ENCODE data around the gene IDI1. TPM values are rescaled to one million over a fixed set of nuclear protein-coding genes. Genes with fewer than 3 reads are reported as not detected.
"Not testable (repeated sequence)": the region's sequence is repeated elsewhere in the genome, so short reads cannot be mapped to it uniquely, and the experiment has no call there.

The IDI1 gene
- total RNA-seq, 2 donors from 2014 or later: 30.9 to 36.8 TPM

DNA sequence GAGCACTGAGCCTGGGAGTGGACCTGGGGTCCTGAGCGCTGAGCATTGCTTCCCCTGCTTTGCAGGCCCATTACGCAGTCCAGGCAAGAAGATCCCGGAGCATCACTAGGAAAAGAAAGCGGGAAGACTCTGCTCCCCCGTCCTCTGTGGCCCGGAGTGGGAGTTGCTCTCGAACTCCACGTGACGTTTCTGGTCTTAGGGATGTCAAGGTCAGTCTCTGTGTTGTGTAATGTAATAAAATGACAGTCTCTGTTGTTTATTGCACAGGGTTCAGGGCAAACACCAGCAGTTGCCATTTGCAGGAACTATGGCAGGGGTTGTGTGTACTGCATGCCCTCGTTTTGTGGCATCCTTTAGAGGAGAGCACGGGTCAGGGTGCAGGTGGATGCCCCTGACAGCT, 33.2 kb downstream of the IDI1 start:
- TF ChIP-seq POLR2AphosphoS5 (IDR thresholded peaks at IDR 0.05) (no peak), POLR2A (IDR thresholded peaks at IDR 0.05) (no peak)
- TF ChIP-seq, protein P1, sequence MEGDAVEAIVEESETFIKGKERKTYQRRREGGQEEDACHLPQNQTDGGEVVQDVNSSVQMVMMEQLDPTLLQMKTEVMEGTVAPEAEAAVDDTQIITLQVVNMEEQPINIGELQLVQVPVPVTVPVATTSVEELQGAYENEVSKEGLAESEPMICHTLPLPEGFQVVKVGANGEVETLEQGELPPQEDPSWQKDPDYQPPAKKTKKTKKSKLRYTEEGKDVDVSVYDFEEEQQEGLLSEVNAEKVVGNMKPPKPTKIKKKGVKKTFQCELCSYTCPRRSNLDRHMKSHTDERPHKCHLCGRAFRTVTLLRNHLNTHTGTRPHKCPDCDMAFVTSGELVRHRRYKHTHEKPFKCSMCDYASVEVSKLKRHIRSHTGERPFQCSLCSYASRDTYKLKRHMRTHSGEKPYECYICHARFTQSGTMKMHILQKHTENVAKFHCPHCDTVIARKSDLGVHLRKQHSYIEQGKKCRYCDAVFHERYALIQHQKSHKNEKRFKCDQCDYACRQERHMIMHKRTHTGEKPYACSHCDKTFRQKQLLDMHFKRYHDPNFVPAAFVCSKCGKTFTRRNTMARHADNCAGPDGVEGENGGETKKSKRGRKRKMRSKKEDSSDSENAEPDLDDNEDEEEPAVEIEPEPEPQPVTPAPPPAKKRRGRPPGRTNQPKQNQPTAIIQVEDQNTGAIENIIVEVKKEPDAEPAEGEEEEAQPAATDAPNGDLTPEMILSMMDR (IDR thresholded peaks at IDR 0.05): no peak
- Histone ChIP-seq H3K4me3 (no peak overlapping the region), H3K36me3 (peaks cover 8 to 10% of the 10 kb centered on the region in 2 donors), H3K9me3 (no peaks in the 10 kb centered on the region), H3K27me3 (replicated peaks; ENCODE audit: insufficient read depth) (no peaks in the 10 kb centered on the region), H3K4me1 (replicated peaks) (no peaks in the 10 kb centered on the region), H3K27ac (no peak overlapping the region)
- no peak for DNase-seq (ENCODE audit: low spot score)
- intact Hi-C loops (cut with DNase I): no loop called here
- WGBS: 98% methylated on average over 11 of the region's 11 CpGs

DNA sequence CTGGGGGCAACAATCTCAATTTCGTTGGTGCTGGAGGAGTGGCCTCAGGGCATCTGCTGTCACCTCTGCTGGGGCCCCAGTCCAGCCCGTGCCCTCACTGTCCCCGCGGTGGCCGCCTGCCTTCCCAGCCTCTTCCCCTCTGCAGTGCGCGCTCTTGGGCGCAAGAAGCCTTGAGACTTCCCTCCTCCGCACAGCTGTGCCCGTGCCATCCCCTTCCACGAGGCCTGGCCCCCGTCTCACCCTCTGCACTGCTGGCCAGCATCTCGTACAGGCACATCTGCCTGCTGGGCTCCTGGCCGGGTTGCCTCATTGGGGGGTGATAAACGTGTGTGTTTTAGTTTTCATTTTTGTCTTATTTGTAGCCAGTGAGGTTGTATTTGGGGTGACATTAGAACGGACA, 37.2 kb downstream of the IDI1 start:
- no peaks in the 10 kb centered on the region for H3K9me3 ChIP-seq
- DNase-seq (ENCODE audit: low spot score): no peak
- no peaks in the 10 kb centered on the region for H3K4me1 ChIP-seq (replicated peaks)
- no peak overlapping the region for H3K27ac ChIP-seq
- TF ChIP-seq POLR2AphosphoS5 (IDR thresholded peaks at IDR 0.05) (no peak), POLR2A (IDR thresholded peaks at IDR 0.05) (no peak)
- TF ChIP-seq, protein P1 (IDR thresholded peaks at IDR 0.05): no peak
- 95% methylated on average over 16 of the region's 16 CpGs for WGBS
- H3K36me3 ChIP-seq: peaks cover 7 to 18% of the 10 kb centered on the region in 2 donors
- intact Hi-C loops (cut with DNase I): no loop called here
- no peak overlapping the region for H3K4me3 ChIP-seq
- no peaks in the 10 kb centered on the region for H3K27me3 ChIP-seq (replicated peaks; ENCODE audit: insufficient read depth)

DNA sequence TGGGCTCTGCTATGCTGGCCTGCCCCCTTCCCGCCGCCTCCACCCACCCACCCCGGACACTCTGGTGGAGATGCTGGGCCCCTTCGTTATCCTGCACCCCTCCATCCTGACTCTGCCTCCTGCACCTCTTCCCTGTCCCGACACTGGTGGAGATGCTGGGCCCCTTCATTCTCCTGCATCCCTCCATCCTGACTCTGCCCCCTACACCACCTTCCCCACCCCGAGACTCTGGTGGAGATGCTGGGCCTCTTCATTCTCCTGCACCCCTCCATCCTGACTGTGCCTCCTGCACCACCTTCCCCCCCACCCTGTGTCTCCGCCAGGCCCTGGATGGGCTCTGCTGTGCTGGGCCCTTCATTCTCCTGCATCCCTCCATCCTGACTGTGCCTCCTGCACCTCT, 38.2 kb downstream of the IDI1 start:
- H3K4me3 ChIP-seq: no peak overlapping the region
- 89% methylated on average over 7 of the region's 7 CpGs for WGBS
- no peaks in the 10 kb centered on the region for H3K9me3 ChIP-seq
- DNase-seq (ENCODE audit: low spot score): no peak
- H3K27me3 ChIP-seq (replicated peaks; ENCODE audit: insufficient read depth): no peaks in the 10 kb centered on the region
- TF ChIP-seq POLR2AphosphoS5 (IDR thresholded peaks at IDR 0.05) (no peak), POLR2A (IDR thresholded peaks at IDR 0.05) (no peak)
- TF ChIP-seq, protein P1 (IDR thresholded peaks at IDR 0.05): no peak
- H3K27ac ChIP-seq: no peak overlapping the region
- no peaks in the 10 kb centered on the region for H3K4me1 ChIP-seq (replicated peaks)
- intact Hi-C loops (cut with DNase I): no loop called here
- H3K36me3 ChIP-seq: peaks cover under 1 to 18% of the 10 kb centered on the region in 2 donors

DNA sequence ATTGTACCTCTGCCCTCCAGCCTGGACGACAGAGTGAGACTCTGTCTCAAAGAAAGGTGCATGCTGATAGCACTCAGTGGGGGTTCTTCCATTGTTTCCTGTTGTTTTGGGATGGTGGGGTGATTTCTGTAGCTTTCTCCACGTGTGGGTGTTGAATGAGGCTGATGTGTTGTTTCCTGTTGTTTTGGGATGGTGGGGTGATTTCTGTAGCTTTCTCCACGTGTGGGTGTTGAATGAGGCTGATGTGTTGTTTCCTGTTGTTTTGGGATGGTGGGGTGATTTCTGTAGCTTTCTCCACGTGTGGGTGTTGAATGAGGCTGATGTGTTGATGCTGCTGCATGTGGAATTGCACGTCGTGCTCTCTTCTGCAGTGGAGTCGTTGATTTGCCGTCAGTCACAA, 39.0 kb downstream of the IDI1 start:
- peaks cover 0 to 18% of the 10 kb centered on the region in 2 donors for H3K36me3 ChIP-seq
- DNase-seq (ENCODE audit: low spot score); H3K4me1 ChIP-seq (replicated peaks); H3K9me3 ChIP-seq; intact Hi-C loops (cut with DNase I); H3K27ac ChIP-seq; H3K27me3 ChIP-seq (replicated peaks; ENCODE audit: insufficient read depth); H3K4me3 ChIP-seq: not testable (repeated sequence)
- whole genome bisulfite sequencing: 72% methylated on average over 7 of the region's 8 CpGs

DNA sequence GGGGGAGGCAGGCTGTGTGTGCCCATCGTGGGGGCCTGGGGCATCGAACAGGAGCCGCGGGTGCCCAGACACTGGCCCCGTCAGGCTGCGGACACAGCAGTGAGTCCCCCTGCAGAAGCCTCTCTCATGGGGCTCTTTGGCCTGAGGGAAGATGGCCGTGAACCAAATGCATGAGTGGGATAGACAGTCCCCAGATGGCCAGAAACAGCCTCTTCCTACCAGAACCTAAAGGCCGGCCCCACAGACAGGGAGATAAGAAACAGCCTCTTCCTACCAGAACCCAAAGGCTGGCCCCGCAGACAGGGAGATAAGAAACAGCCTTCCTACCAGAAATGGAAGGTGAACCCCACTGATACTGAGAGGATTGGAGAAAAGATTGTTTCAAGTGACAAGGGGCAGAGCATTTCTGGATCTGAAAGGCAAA, 39.8 kb downstream of the IDI1 start:
- Histone ChIP-seq H3K27ac (no peak overlapping the region), H3K4me3 (no peak overlapping the region), H3K36me3 (peaks cover 6 to 18% of the 10 kb centered on the region in 2 donors), H3K4me1 (replicated peaks) (no peaks in the 10 kb centered on the region), H3K9me3 (no peaks in the 10 kb centered on the region), H3K27me3 (replicated peaks; ENCODE audit: insufficient read depth) (no peaks in the 10 kb centered on the region)
- no peak for DNase-seq (ENCODE audit: low spot score)
- intact Hi-C loops (cut with DNase I): no loop called here
- TF ChIP-seq, protein P1 (IDR thresholded peaks at IDR 0.05): no peak
- no peak for TF ChIP-seq POLR2AphosphoS5 (IDR thresholded peaks at IDR 0.05)
- WGBS: 86% methylated on average over 9 of the region's 9 CpGs
